Measurements from ENCODE around the gene MAP6.

- TF ChIP-seq POLR2A (IDR thresholded peaks at IDR 0.05) = no peak
- no peak for TF ChIP-seq CTCF (IDR thresholded peaks at IDR 0.05)
Measured at GRCh38 chr11:75593286-75593915, 75.4 kb downstream of the MAP6 start.
